Thymus (tissue), 11 donors: ENCODE measurements around the gene CCDC174. TPM values are rescaled to one million over a fixed set of nuclear protein-coding genes. Genes with fewer than 3 reads are reported as not detected.
"Not testable (repeated sequence)": the region's sequence is repeated elsewhere in the genome, so short reads cannot be mapped to it uniquely, and the experiment has no call there.

Experiments
- DNase-seq, 9 donors: peaks; one replicate each; pipeline ENCODE4 v3.0.0-alpha.2; 2013; ENCODE audit warnings: low spot score in 9 of 9, low read depth in 6 of 9, missing footprints in 1 of 9
- H3K27ac ChIP-seq, 2 donors: one replicate each; pipeline ENCODE4 v1.5.1; 2013; ENCODE audit warnings: control low read depth in 1 of 2, low read depth in 1 of 2, low read length in 1 of 2, mild to moderate bottlenecking in 1 of 2, moderate library complexity in 1 of 2
- H3K27me3 ChIP-seq, 2 donors: one replicate each; pipeline ENCODE4 v1.5.1; 2013; ENCODE audit warnings: low read length in 1 of 2; ENCODE audit not compliant: control insufficient read depth in 2 of 2, insufficient read depth in 1 of 2
- H3K36me3 ChIP-seq, 2 donors: one replicate each; pipeline ENCODE4 v1.5.1; 2013; ENCODE audit warnings: low read length in 1 of 2, mild to moderate bottlenecking in 1 of 2, moderate library complexity in 1 of 2; ENCODE audit not compliant: control insufficient read depth in 2 of 2, insufficient read depth in 2 of 2
- H3K4me1 ChIP-seq, 2 donors: one replicate each; pipeline ENCODE4 v1.5.1; 2013; ENCODE audit warnings: low read length in 2 of 2; ENCODE audit not compliant: control insufficient read depth in 2 of 2, insufficient read depth in 2 of 2
- H3K4me3 ChIP-seq, 2 donors: one replicate each; pipeline ENCODE4 v1.5.1; 2013; ENCODE audit warnings: low read length in 2 of 2, control low read depth in 1 of 2, mild to moderate bottlenecking in 1 of 2
- H3K9me3 ChIP-seq, 2 donors: one replicate each; pipeline ENCODE4 v1.5.1; 2013; ENCODE audit warnings: low read length in 1 of 2, mild to moderate bottlenecking in 1 of 2; ENCODE audit not compliant: control insufficient read depth in 2 of 2, insufficient read depth in 1 of 2
- WGBS: extraction: QIAGEN DNeasy Blood & Tissue Kit; methylation state at CpG from one replicate; pipeline ENCODE4 v1.1.7; 2013; 5-methylcytosine and 5-hydroxymethylcytosine counted together
- polyA plus RNA-seq: library from polyadenylated mRNA; stranded (reverse); fragments of 200-250 nt; gene quantifications from one replicate; pipeline ENCODE4 v1.2.3, GENCODE V29; 2013
- total RNA-seq: library from RNA; stranded (reverse); fragments of 120-200 nt; gene quantifications from one replicate; pipeline ENCODE4 v1.2.4, GENCODE V29; 2013
- donor health status: healthy.

The CCDC174 gene
- total and polyA plus RNA-seq, 2 donors, result 19.9 to 24.1 TPM

- H3K9me3 ChIP-seq, DNase-seq, H3K4me1 ChIP-seq, H3K27ac ChIP-seq, H3K36me3 ChIP-seq, H3K4me3 ChIP-seq: not testable (repeated sequence)
- H3K27me3 ChIP-seq, result peaks cover 10 to 47% of the 10 kb centered on the region in 2 donors
- 96% methylated on average over 3 of the region's 3 CpGs for WGBS
These were observed 42.5 kb upstream of the CCDC174 start for GRCh38 chr3:14609058-14609457.

- H3K27ac ChIP-seq, result no peak overlapping the region
- H3K4me1 ChIP-seq, result no peaks in the 10 kb centered on the region
- 96% methylated on average over 4 of the region's 4 CpGs for WGBS
- peaks cover 7 to 42% of the 10 kb centered on the region in 2 donors for H3K27me3 ChIP-seq
- no peak overlapping the region for H3K4me3 ChIP-seq
- H3K36me3 ChIP-seq, result no peaks in the 10 kb centered on the region
- no peaks in the 10 kb centered on the region for H3K9me3 ChIP-seq
- no peak for DNase-seq
These were observed 42.1 kb upstream of the CCDC174 start for GRCh38 chr3:14609506-14609905.

GRCh38 chr3:14609941-14610340, 41.6 kb upstream of the CCDC174 start:
- no peak overlapping the region for H3K4me3 ChIP-seq
- no peaks in the 10 kb centered on the region for H3K9me3 ChIP-seq
- no peaks in the 10 kb centered on the region for H3K36me3 ChIP-seq
- no peaks in the 10 kb centered on the region for H3K4me1 ChIP-seq
- H3K27ac ChIP-seq, result no peak overlapping the region
- no peak for DNase-seq
- peaks cover 7 to 38% of the 10 kb centered on the region in 2 donors for H3K27me3 ChIP-seq

GRCh38 chr3:14614189-14614588, 37.4 kb upstream of the CCDC174 start:
- Histone ChIP-seq H3K4me1 (no peaks in the 10 kb centered on the region), H3K4me3 (no peak overlapping the region), H3K27ac (no peak overlapping the region), H3K36me3 (no peaks in the 10 kb centered on the region), H3K27me3 (peaks cover 0 to 22% of the 10 kb centered on the region in 2 donors), H3K9me3 (no peaks in the 10 kb centered on the region)
- no peak for DNase-seq
- WGBS, result 91% methylated on average over 1 of the region's 1 CpG

- Histone ChIP-seq H3K4me1 (no peaks in the 10 kb centered on the region), H3K9me3 (no peaks in the 10 kb centered on the region), H3K27me3 (peaks cover 0 to 21% of the 10 kb centered on the region in 2 donors), H3K27ac (no peak overlapping the region), H3K4me3 (no peak overlapping the region), H3K36me3 (no peaks in the 10 kb centered on the region)
- no peak for DNase-seq
These were observed 36.7 kb upstream of the CCDC174 start for GRCh38 chr3:14614862-14615261.

GRCh38 chr3:14616606-14617507, 34.7 kb upstream of the CCDC174 start:
- WGBS, result 76% methylated on average over 10 of the region's 10 CpGs
- no peak overlapping the region for H3K27ac ChIP-seq
- DNase-seq, result no peak

GRCh38 chr3:14617508-14618023, 34.0 kb upstream of the CCDC174 start:
- peaks cover 0 to 20% of the 10 kb centered on the region in 2 donors for H3K27me3 ChIP-seq
- no peaks in the 10 kb centered on the region for H3K4me1 ChIP-seq
- WGBS, result 88% methylated on average over 6 of the region's 6 CpGs
- H3K36me3 ChIP-seq, result no peaks in the 10 kb centered on the region
- no peak for DNase-seq
- H3K9me3 ChIP-seq, result no peaks in the 10 kb centered on the region
- H3K4me3 ChIP-seq, result no peak overlapping the region
- H3K27ac ChIP-seq, result no peak overlapping the region

More at GRCh38 chr3:14616606-14617507, 34.7 kb upstream of the CCDC174 start:
- Histone ChIP-seq H3K36me3 (no peaks in the 10 kb centered on the region), H3K27me3 (peaks cover 0 to 20% of the 10 kb centered on the region in 2 donors), H3K4me3 (no peak overlapping the region), H3K4me1 (no peaks in the 10 kb centered on the region), H3K9me3 (no peaks in the 10 kb centered on the region)

- Histone ChIP-seq H3K4me3 (no peak overlapping the region), H3K27me3 (peaks cover 0 to 24% of the 10 kb centered on the region in 2 donors), H3K9me3 (no peaks in the 10 kb centered on the region), H3K27ac (no peak overlapping the region), H3K4me1 (no peaks in the 10 kb centered on the region), H3K36me3 (no peaks in the 10 kb centered on the region)
- WGBS, result 98% methylated on average over 2 of the region's 2 CpGs
- DNase-seq, result no peak
These were observed 32.0 kb upstream of the CCDC174 start for GRCh38 chr3:14619605-14620004.

- no peak for DNase-seq
- 66% methylated on average over 7 of the region's 7 CpGs for WGBS
- H3K36me3 ChIP-seq, result no peaks in the 10 kb centered on the region
- no peak overlapping the region for H3K27ac ChIP-seq
- peaks cover 0 to 26% of the 10 kb centered on the region in 2 donors for H3K27me3 ChIP-seq
- no peaks in the 10 kb centered on the region for H3K4me1 ChIP-seq
- no peak overlapping the region for H3K4me3 ChIP-seq
- H3K9me3 ChIP-seq, result no peaks in the 10 kb centered on the region
These were observed 31.1 kb upstream of the CCDC174 start for GRCh38 chr3:14620512-14620911.
